Left lung (tissue), 10 donors: ENCODE results near the gene SRGAP2B. TPM values are rescaled to one million over a fixed set of nuclear protein-coding genes. Genes with fewer than 3 reads are reported as not detected.
"Not testable (repeated sequence)": the region's sequence is repeated elsewhere in the genome, so short reads cannot be mapped to it uniquely, and the experiment has no call there.

ENCODE experiments used
- ATAC-seq: fragments of 200-7000 bp; cut with Tn5 transposase; one replicate; pipeline ENCODE4 v1.9.1; 2020; ENCODE audit warnings: moderate library complexity
- DNase-seq, 4 donors: peaks; one replicate each; pipeline ENCODE4 v3.0.0-alpha.2; 2013 to 2020
- H3K27ac ChIP-seq, 2 donors: fragments of 200-600 bp; sonication (generic) in 1 of 2; one replicate each; pipeline versions ENCODE4 v1.5.0 to v1.8.0; 2020 to 2021
- H3K27me3 ChIP-seq, 2 donors: fragments of 200-600 bp; sonication (generic) in 1 of 2; one replicate each; pipeline versions ENCODE4 v1.5.0 to v1.8.0; 2020 to 2021
- H3K36me3 ChIP-seq, 2 donors: fragments of 200-600 bp; sonication (generic) in 1 of 2; one replicate each; pipeline versions ENCODE4 v1.5.0 to v1.8.0; 2020 to 2021
- H3K4me1 ChIP-seq, 2 donors: fragments of 200-600 bp; one replicate each; pipeline ENCODE4 v1.8.0; 2021
- H3K4me3 ChIP-seq, 2 donors: fragments of 200-600 bp; sonication (generic) in 1 of 2; one replicate each; pipeline versions ENCODE4 v1.5.0 to v1.8.0; 2020 to 2021; ENCODE audit warnings: mild to moderate bottlenecking in 1 of 2
- H3K9me3 ChIP-seq, 2 donors: fragments of 200-600 bp; sonication (generic) in 1 of 2; one replicate each; pipeline versions ENCODE4 v1.5.0 to v1.8.0; 2020 to 2021
- intact Hi-C, 2 donors: fragments of 100-400 bp; cut with DNase I; formaldehyde crosslinking; loops; one replicate each; pipeline versions ENCODE4 v1.11.2 to v1.14.2; 2022
- polyA plus RNA-seq, 6 donors: library from polyadenylated mRNA; unstranded; fragments of 120-200 nt; gene quantifications; one replicate each; pipeline ENCODE4 v1.2.1, GENCODE V29; 2013; ENCODE audit not compliant: insufficient read length in 6 of 6
- total RNA-seq, 2 donors: library from RNA; stranded (reverse); fragmentation: NEBNext Ultra II Directional; extraction: Animal tissue kit (Norgen Biotek cat#: 25700); gene quantifications; one replicate each; pipeline ENCODE4 v1.2.1, GENCODE V29; 2021
- donor health status: DM: no; HTN: yes; CAD: no.
- donor health status: DM: no; HTN: no; CAD: no.

SRGAP2B gene
- total and polyA plus RNA-seq, 8 donors: 20.1 to 40.1 (median 30.8) TPM

DNA sequence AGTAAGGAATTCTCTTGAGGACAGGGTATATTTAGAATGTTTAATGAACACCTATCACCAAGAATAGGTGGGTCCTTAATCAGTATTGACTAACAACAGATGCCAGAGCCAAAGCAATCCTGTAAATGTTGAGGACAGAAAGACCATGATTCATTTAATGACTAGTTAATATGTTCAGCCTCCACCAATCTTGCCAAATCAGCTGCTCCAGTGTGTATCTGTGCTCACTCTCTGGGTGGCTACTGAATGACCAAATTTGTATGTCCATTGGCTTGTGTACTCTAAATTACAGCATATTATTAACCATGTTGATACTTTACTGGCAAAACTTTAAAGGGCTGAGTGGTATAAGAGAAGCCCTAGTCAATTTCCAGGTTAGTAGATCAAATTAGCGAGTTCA, 130.9 kb downstream of the SRGAP2B start:
- intact Hi-C loops, H3K4me3 ChIP-seq, H3K4me1 ChIP-seq, H3K9me3 ChIP-seq, H3K27ac ChIP-seq, DNase-seq, H3K36me3 ChIP-seq, H3K27me3 ChIP-seq: not testable (repeated sequence)
- peak; percentile 29 for ATAC-seq

DNA sequence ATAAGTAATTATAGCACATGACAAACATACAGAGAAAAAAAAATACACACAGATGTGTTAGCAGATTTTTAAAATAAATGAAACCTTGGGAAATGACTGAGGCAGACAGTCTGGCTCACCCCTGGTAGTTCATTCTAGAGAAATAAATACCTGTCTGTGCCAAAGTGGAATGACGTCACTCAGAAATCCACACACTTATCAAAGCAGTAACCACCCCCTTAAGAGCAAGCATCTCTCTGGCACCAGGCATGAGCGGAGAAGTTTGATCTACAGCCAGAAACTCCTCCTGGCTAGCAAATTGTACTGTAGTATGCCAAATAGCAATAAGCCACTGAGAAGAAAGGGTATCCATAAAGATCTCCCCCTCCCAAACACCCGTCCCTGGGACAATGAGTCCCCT, 131.6 kb downstream of the SRGAP2B start:
- peak in 1 of 4 donors; percentile 20 for DNase-seq
- H3K36me3 ChIP-seq, H3K9me3 ChIP-seq, H3K4me3 ChIP-seq, H3K4me1 ChIP-seq, intact Hi-C loops, H3K27ac ChIP-seq, H3K27me3 ChIP-seq: not testable (repeated sequence)
- ATAC-seq: peak; percentile 96

DNA sequence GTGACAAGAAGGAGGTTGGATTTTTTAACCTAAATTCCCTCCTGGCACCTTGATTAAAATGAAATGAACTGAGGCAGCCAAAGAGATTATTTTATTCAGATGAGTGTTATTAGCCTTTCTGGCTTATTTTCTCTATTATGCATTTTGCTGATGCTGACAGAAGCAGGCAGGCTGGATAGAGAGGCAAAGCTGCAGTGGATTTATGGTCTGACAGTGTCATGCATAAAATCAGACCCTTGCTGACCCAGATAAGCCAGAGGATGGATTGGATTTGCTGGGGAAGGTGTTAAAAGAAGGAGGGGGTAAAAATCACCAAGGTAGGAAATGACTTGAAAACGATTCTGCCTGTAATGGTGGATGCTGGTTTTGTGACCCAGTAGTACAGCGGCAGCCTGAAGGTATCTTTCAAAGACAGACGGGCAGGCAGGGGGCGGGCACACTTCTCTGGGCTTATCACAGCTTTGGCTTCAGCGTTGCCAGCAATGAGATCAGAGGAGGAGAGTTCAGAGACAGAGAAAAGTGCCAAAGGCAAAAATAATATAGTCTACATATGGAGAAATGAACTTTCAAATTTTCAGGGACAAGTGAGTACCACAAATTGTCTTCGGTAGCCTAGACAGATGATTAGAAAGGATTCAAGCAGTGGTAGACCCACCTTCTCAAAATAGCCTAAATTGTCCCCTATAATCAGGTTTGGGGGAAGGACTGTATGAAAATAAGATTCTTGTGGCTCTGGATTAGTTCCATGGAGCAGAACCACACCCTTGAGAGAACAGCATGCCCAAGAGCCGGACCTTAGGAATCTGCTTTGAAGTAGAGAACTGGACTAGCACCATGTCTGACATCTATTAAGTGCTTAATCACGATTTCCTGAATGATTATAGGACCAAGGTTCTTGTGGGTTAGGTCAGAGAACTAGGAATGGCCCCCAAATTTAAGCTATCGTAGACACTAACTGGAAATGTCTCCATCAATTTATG, 133.2 kb downstream of the SRGAP2B start:
- intact Hi-C loops, DNase-seq: not testable (repeated sequence)
- ATAC-seq: peak; percentile 29

DNA sequence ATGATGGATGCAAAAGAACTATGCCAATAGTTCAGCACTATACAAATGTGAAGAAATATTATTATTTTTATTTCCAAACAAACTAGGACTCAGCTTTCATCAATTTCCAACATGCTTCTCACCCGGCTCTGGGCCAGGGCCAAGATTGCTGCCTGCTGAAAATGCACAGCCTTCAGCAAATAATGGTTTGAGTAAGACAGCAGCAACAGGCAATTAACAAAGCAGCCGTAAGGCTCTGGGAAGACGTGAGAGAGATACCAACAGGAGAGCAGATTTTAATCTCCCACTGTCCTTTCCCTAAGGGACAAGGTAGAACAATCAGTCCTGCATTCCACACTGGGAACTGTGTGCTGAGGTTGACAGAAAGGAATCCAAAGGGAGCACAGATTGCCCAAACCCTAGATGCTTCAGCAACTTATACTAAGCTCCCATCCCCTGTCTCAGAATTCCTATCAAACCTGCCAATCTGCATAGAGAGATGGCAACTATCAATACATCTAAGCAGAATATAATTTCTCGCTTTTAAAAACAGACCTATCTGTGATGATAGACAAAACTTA, 134.1 kb downstream of the SRGAP2B start:
- H3K27me3 ChIP-seq, intact Hi-C loops, H3K9me3 ChIP-seq, DNase-seq, H3K4me1 ChIP-seq, H3K27ac ChIP-seq, H3K36me3 ChIP-seq, H3K4me3 ChIP-seq, ATAC-seq: not testable (repeated sequence)

More for the DNA sequence above, 133.2 kb downstream of the SRGAP2B start:
- H3K9me3 ChIP-seq, H3K27ac ChIP-seq, H3K4me3 ChIP-seq, H3K27me3 ChIP-seq, H3K36me3 ChIP-seq, H3K4me1 ChIP-seq: not testable (repeated sequence)

DNA sequence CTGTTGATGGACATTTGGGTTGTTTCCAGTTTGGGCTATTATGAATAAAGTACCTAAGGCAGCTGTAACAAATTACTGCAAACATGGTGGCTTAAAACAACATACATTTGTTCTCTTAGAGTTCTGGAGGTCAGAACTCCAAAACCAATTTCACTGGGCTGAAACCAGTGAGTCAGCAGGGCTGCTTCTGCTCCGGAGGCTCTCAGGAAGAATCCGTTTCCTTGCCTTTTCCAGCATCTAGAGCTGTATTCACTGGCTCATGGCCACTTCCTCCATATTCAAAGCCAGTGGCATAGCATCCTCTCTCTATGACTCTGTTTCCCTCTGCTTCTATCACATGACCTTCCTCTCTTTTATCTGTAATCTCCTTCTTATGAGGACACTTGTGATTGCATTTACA, 146.7 kb downstream of the SRGAP2B start:
- H3K4me1 ChIP-seq, ATAC-seq, H3K4me3 ChIP-seq, H3K36me3 ChIP-seq, H3K9me3 ChIP-seq, DNase-seq, H3K27me3 ChIP-seq, intact Hi-C loops, H3K27ac ChIP-seq: not testable (repeated sequence)

DNA sequence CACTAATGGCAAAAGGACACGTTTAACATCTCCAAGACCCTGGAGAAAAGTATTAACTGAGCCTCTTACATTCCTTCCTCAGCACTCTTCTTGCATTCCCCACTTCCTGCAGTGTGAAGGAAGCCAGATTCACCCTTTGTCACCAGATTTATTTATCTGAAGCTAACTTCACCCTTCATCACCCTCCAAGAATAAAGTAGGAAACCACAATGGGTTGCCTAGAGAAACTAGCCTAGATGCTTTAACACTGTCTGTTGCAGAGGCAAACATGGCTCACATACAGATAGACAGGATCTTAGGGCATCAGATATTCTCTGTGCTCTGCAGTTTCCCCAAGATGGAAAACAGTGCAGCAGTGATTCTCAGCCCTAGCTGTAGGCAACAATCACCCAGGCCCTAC, 147.6 kb downstream of the SRGAP2B start:
- H3K4me1 ChIP-seq, H3K27ac ChIP-seq, H3K9me3 ChIP-seq, DNase-seq, H3K4me3 ChIP-seq, H3K36me3 ChIP-seq, ATAC-seq, intact Hi-C loops, H3K27me3 ChIP-seq: not testable (repeated sequence)

DNA sequence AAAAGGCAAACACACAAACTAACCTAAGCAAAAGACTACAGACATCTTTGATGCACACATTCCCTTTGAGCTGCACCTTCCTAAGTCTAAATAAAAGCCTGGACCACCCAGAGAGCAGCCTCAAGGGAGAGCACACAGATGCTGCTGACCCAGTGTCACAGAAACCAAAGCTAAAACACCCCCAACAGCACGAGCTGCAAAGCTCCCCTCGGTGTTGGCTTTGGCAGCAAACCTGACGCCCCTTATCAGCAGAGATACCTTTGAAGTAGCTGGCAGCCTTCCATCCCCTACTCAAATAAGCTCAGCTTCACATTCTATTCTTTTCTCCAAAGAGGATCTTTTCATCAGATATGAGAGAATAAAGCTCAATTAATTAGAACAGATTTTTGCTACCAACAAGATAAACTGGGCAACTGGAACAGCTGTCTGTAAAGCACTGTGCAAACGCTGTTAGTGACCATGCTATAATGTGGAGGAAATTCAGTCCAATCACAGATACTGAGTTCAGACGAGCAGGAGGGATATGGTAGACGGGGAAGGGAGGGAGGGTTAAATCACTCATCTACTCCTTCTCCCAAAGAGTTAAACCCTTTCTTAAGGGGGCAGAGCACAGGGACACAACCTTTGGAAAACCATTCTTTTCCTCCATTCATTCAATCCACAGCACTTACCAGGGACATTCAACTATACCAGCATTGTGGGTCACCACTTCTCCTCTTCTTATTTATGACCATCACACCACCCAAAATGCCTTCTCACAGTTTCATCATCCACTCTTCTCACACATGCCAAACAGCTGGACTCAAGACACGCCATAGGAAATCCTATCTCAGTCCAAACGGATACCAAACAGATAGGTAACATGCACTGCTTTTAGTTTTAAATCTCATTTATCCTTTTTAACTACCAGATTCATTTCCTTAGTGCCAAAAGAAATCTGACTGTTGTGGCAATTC, 148.3 kb downstream of the SRGAP2B start:
- DNase-seq, H3K4me1 ChIP-seq, H3K4me3 ChIP-seq, H3K36me3 ChIP-seq, H3K27ac ChIP-seq, H3K9me3 ChIP-seq, H3K27me3 ChIP-seq, intact Hi-C loops, ATAC-seq: not testable (repeated sequence)

DNA sequence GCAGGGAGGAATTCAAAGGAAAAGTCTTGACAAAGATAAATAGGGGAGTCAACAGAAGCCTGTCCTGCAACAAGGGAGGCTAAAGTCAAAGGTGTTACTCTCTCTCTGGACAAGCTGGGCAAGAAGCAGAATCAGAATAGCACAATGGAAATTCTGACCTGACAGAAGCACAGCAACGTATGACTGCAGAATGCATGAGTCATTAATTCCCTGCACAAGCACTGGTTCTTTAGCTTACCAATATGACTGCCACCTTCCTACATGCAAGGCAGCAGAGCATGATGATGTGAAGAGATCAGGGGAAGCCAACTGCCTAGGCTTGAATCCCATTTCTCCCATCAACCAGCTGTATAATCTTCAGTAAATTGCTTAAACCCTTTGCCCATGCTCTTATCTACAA, 153.4 kb downstream of the SRGAP2B start:
- DNase-seq, H3K9me3 ChIP-seq, H3K36me3 ChIP-seq, intact Hi-C loops, H3K4me1 ChIP-seq, H3K27me3 ChIP-seq, H3K27ac ChIP-seq, H3K4me3 ChIP-seq: not testable (repeated sequence)
- peak; percentile 42 for ATAC-seq

DNA sequence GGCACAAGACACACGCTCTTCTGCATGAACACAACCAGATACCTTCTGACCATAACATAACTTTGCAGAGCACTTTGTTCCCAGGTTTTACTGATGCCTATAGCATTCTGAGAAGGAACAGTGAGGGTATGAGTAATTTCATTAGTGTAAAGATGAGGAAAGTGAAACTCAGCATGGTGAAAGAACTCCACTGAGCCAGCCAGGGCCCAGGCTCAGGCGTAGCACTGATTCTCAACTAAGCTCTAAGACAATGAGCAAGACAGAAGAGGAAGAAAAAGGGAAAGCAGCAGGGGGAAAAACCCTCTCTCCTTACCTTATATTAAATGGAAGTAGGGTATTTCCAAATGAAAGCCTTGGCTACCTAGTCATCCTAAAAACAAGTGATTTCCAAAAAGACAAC, 155.1 kb downstream of the SRGAP2B start:
- H3K4me3 ChIP-seq, DNase-seq, intact Hi-C loops, H3K27ac ChIP-seq, H3K9me3 ChIP-seq, H3K4me1 ChIP-seq, H3K36me3 ChIP-seq, H3K27me3 ChIP-seq: not testable (repeated sequence)
- peak; percentile 36 for ATAC-seq

DNA sequence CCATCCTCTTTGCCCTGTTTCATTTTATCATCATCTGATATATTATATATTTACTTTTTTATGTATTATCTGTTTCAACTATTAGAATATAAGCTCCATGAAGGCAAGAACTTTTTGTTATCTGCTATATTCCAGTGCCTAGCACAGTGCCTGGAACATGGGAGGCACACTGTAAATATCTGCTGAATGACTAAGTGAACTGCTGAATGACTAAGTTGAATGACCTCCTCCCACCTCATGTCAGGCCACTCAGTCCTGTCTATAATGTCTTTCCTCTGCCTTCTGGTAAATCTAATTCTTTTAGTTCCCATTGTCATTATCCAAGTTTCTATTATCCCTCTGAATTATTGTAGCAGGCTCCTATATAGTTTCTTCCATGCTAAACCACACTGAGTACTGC, 156.5 kb downstream of the SRGAP2B start:
- H3K27ac ChIP-seq, H3K27me3 ChIP-seq, H3K4me1 ChIP-seq, ATAC-seq, H3K9me3 ChIP-seq, DNase-seq, H3K36me3 ChIP-seq, H3K4me3 ChIP-seq, intact Hi-C loops: not testable (repeated sequence)

DNA sequence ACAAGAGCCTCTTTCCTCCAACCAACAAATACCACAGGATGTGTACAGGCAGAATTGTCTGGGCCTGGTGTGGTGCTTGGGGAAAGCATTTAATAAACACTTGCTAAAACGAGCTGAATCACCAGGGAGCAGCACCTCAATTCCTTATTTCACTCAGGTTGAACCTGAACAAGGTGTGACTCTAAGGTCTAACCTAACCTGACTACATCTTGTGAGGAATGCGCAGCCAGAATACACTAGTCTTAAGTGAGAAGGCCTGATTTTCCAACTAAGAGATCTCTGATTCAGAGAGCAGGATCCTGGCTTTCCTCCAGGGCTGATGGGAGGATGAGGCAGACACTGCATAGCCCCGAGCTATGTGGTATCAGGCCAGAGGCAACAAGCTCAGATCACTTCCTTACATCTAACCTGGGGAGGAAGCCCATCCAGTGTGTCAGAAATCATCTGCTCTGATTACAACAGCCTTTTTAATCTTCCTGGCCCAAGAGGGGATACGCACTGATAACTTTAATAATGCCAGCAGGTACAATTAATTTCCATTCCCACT, 158.9 kb downstream of the SRGAP2B start:
- DNase-seq, H3K9me3 ChIP-seq, H3K4me3 ChIP-seq, intact Hi-C loops, H3K4me1 ChIP-seq, H3K27me3 ChIP-seq, H3K27ac ChIP-seq, H3K36me3 ChIP-seq: not testable (repeated sequence)
- peak; percentile 49 for ATAC-seq

DNA sequence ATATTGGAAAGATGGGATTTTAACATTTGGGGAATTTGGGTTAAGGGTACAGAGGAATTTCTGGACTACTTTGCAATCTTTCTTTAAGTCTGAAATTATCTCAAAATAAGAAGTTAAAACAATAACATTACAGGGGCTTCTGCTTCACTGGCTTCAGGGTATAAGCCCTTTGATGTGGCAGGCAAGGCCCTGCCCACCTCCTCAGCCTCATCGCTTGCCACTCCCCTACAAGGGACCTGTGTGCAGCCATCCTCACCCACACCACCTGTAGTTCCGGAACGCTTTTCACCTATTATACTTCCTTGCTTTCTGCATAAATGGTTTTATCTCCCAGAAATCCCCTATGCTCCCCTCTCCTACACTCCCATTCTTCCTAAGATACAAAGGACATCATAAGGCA, 159.8 kb downstream of the SRGAP2B start:
- H3K27ac ChIP-seq, H3K4me3 ChIP-seq, intact Hi-C loops, DNase-seq, ATAC-seq, H3K36me3 ChIP-seq, H3K9me3 ChIP-seq, H3K4me1 ChIP-seq, H3K27me3 ChIP-seq: not testable (repeated sequence)
